Superior temporal gyrus (tissue), 1 donor: ENCODE data around the gene FLT4.
"Not testable (repeated sequence)": the region's sequence is repeated elsewhere in the genome, so short reads cannot be mapped to it uniquely, and the experiment has no call there.

Source experiments
- DNase-seq: peaks from one replicate; pipeline ENCODE4 v3.0.0-alpha.2; 2016; ENCODE audit errors: extremely low spot score

Gene FLT4

GRCh38 chr5:180670157-180670556, 20.8 kb upstream of the FLT4 start:
- DNase-seq = no peak

GRCh38 chr5:180669661-180670060, 20.3 kb upstream of the FLT4 start:
- DNase-seq = no peak

- DNase-seq = no peak
These were observed 19.6 kb upstream of the FLT4 start for GRCh38 chr5:180668835-180669596.

- no peak for DNase-seq
These were observed 17.4 kb upstream of the FLT4 start for GRCh38 chr5:180666812-180667211.

DNA sequence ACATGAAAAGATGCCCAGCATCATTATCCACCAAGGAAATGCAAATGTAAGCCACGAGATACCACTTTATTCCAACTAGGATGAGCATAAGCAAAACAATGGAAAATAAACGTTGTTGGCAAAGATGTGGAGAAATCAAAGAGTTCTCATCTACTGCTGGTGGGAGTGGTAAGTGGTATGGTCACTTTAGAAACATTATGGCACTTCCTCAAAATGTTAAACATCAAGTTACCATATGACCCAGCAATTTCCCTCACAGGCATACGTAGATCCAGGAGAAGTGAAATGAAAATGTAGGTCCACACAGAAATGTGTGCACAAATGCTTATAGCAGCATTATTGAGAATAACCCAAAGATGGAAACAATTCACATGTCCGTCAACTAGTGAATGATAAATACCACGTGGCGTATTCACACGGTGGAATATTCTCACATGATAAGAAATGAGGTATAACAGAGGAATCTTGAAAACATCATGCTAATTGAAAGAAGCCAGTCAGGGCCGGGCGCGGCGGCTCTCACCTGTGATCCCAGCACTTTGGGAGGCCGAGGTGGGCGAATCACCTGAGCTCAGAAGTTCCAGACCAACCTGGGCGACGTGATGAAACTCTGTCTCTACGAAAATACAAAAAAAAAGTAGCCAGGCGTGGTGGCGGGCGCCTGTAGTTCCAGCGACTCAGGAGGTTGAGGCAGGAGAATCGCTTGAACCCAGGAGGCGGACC, 16.4 kb upstream of the FLT4 start:
- no peak for DNase-seq

DNA sequence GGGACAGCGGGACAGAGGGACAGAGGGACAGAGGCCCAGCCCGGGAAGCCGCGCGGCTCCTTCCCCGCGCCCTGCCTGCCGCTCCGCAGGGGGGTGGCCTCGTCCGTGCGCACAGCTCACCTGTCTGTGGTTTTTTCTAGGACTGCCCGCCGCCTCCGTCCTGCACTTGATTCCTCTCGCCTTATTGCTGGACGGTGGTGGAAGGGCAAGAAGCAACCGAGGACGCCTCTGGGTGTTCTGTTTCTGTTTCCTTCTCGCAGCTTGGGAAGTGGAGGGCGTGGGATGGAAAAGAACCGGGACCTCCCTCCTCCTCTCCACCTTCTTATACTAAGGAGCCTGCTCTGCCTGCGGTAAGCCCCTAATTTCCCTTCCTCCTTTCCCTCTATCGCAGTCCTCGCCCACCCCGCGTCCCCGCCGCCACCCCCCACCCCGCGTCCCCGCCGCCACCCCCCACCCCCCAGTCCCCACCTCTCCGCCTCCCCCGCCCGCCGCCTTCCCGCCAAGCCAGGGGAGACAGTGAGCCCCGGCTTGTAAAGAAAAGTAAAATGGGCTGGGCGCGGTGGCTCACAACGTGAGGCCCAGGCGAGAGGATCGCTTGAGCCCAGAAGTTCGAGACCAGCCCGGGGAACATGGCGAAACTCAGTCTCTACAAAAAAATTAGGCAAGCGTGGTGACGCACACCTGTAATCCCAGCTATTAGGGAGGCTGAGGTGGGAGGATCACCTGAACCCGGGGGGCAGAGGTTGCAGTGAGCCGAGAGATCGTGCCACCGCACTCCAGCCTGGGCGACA, 9.6 kb upstream of the FLT4 start:
- DNase-seq = no peak

DNA sequence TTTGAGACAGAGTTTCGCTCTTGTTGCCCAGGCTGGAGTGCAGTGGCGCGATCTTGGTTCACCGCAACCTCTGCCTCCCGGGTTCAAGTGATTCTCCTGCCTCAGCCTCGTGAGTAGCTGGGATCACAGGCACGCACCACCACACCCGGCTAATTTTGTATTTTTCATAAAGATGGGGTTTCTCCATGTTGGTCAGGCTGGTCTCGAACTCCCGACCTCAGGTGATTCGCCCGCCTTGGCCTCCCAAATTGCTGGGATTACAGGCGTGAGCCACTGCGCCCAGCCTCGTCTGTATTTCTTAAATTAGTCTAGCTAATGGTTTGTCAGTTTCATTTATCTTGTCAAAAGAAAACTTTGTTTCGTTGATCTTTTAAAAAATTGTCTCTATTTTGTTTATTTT, 5.8 kb upstream of the FLT4 start:
- not testable (repeated sequence) for DNase-seq

GRCh38 chr5:180652771-180653170, 3.4 kb upstream of the FLT4 start:
- no peak for DNase-seq

DNA sequence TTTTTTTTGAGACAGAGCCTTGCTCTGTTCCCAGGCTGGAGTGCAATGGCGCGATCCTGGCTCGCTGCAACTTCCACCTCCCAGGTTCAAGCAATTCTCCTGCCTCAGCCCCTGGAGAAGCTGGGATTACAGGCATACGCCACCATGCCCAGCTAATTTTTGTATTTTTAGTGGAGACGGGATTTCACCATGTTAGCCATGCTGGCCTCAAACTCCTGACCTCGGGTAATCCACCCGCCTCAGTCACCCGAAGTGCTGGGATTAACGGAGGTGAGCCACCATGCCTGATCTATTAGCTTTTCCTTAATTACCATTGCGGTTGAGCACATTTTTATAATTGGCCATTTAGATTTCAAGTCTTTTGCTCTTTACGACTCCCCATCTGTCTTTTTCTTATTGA, 2.9 kb upstream of the FLT4 start:
- no peak for DNase-seq

DNA sequence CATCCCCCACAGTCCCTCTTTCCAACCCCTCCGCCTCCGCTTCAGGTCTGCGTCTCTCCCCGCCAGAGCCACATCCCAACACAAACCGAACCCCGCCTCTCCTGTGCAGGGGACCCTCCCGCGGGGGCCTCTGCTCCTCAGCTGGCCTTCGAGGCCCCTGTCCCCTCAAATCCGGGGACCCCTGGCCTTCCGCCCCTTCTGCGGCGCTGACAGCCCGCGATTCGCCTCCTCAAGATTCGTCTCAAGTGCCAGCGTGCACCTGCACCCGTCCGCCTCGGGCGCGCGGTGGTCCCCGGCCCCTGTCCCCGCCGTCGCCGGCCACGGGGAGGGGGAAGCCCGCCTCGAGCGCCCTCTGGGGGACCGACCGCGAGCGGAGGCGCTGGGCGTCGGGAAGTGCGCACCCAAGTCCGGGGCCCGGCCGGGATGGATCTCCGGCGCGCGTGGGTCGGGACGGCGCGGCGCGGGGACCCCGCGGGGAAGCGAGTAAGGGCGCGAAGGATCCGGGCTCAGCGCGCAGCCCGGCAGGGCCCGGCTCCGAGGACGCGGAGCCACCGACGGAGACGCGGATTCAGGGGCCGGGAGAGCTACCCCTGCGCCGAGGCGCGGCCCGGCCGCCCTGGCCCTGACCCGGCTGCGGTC, 623 bp downstream of the FLT4 start:
- DNase-seq = no peak

GRCh38 chr5:180647941-180648500, 1.4 kb downstream of the FLT4 start:
- DNase-seq = no peak

- DNase-seq = no peak
These were observed 1.9 kb downstream of the FLT4 start for GRCh38 chr5:180647465-180647864.

DNA sequence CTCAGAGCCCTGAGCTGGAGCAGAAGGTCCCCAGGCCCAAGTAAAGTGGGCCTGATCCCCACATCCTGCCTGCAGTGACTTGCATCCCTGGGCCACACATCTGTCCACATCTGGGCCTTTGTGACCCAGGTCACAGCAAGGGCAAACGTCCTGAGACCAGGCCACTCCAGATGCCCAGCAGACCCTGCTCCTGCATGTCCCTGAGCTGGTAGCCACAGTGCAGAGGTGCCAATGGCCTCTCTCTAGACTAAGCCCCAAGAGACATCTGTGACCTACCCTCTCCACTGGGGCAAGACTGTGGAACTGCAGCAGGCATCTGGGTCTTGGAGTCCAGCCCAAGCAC, 2.5 kb downstream of the FLT4 start:
- DNase-seq = no peak

DNA sequence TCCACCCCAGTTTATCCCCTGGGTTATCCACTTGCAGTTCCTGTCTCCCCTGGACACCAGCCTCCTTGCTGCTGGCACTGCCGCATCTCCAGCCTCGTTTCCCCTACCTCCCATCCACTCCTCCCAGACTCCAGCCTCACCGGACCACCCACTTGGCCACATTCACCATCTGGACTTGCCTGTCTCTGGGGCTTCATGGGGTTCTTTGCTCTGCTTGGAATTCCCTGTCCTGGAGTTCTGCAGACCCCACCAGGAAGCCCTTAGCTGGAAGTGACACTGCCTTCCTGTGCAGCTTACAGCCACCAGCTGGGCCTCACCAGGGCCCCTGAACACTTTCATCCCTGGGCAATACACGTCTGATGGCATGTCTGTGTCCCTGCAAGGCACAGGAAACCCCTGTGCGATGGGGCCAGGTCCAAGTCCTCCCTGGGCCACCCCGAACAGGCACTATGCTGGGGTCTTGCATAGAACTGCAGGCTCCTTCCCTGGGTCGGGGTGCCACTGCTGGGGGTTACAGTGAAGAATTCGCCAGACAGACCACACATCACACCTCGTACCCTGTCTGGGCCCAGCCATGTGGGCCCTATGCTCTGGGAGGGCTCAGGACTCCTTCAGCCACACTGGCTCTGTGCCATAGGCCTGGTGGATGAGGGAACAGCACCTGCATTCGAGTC, 3.0 kb downstream of the FLT4 start:
- no peak for DNase-seq

DNA sequence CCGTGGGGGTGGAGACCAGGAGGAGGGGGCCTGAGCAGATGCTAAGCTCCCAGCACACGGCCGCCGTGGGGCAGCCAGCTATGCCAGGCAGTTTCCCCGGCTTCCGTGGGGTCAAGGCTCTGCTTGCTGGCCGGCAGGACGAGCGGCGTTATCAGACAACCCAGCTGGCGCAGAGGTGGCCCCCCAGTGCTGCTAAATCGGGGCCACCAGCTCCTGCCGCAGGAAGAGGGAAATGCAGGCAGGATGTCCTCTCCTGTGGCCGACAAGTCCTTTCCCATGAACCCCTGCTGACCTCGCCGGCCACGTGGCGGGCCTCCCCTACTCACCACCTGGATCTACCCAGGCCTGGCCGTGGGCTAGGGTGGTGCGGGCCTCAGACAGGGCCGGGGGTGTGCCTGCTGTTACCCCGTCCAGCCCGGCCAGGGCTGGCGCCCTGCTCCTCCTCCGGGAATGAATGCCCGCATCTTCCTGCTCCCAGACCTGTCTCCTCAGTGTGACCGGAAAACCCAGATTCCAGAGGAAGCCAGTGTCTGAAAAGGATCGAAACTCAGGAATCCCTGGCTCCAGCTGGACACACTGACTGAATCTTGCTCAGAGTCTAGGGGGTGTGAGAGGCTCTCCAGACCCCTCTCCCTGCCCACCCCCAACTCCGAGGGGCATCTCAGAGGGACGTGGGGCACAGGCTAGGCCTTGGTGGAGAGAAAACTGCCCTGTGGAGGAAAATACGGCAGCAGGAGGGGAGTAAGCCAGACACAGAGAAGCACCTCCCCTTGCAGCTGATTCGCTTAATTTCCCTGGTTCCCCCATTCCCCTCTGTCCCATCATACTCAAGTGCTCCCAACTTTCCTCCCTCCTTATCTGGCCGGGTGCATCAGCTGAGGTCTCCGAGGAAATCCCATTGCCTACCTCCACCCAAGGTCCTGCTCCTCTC, 3.9 kb downstream of the FLT4 start:
- DNase-seq = no peak

DNA sequence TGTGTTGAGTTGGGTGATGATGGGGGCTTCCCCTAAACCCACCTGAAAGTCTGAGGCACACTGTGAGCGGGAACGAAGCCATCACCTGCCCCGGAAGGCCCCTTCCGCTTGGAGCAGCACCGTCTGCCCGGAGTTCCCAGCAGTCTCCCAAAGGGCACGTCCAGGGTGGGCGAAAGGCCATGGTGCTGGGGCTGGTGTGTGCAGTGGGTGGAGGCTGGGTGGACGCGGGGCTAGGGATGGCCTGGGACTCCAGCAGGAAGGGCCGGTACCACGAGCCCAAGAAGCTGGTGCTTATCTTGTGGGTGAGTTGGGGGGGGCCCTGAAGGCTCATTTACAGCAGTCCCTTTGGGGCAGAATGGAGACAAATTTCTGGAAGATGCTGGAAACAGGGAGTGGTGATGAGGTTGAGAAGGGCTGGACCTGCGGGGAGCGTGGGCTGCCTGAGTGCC, 4.6 kb downstream of the FLT4 start:
- no peak for DNase-seq

- DNase-seq = no peak
These were observed 5.1 kb downstream of the FLT4 start for GRCh38 chr5:180644129-180644824.

GRCh38 chr5:180643191-180643851, 6.1 kb downstream of the FLT4 start:
- no peak for DNase-seq

GRCh38 chr5:180642779-180643178, 6.6 kb downstream of the FLT4 start:
- DNase-seq = no peak
